ENCODE data around the gene RGMA. TPM values are rescaled to one million over a fixed set of nuclear protein-coding genes. Genes with fewer than 3 reads are reported as not detected.

RGMA gene
- total and polyA plus RNA-seq, 10 of the 15 experiments (the other 5 are each of a cell fraction or from before 2014, with no cell fraction given), result not detected

- TF ChIP-seq ZNF592 (IDR thresholded peaks at IDR 0.05), result no peak
- no peak for TF ChIP-seq PBX3 (IDR thresholded peaks at IDR 0.05; ENCODE audit: insufficient replicate concordance, low read depth, low read length)
- TF ChIP-seq POLR2AphosphoS5 (IDR thresholded peaks at IDR 0.05; ENCODE audit: low read length), result no peak
- no peak for TF ChIP-seq PML (IDR thresholded peaks at IDR 0.05; ENCODE audit: low read length)
- TF ChIP-seq IRF5 (IDR thresholded peaks at IDR 0.05; ENCODE audit: borderline replicate concordance), result no peak
- TF ChIP-seq SMAD5 (IDR thresholded peaks at IDR 0.05; ENCODE audit: low read depth), result no peak
- TF ChIP-seq TAF1 (IDR thresholded peaks at IDR 0.05; ENCODE audit: borderline replicate concordance, low read depth, low read length), result no peak
- no peak for TF ChIP-seq ASH2L (IDR thresholded peaks at IDR 0.05; ENCODE audit: borderline replicate concordance, low read depth)
Measured at GRCh38 chr15:93012786-93013185, 76.2 kb downstream of the RGMA start (continued).

Measured in GM12878 (cell line).